GM23248 (cell line): ENCODE data around the gene ERVMER34-1.

Experiments used
- EZH2 ChIP-seq: fragments of 200-600 bp; sonication (generic); IDR thresholded peaks from 2 replicates; pipeline ENCODE4 v1.6.1; 2018; ENCODE audit warnings: antibody characterized with exemption, mild to moderate bottlenecking; ENCODE audit not compliant: insufficient read depth, poor library complexity, severe bottlenecking
- EZH2phosphoT487 ChIP-seq: fragments of 200-600 bp; sonication (generic); IDR thresholded peaks from 2 replicates; pipeline ENCODE4 v1.6.1; 2018; ENCODE audit warnings: antibody characterized with exemption, moderate library complexity, mild to moderate bottlenecking, low read depth; ENCODE audit not compliant: insufficient read depth

GRCh38 chr4:52752936-52753335 is 1.7 kb upstream of the ERVMER34-1 start:
- TF ChIP-seq EZH2 (no peak), EZH2phosphoT487 (no peak)
